Hindlimb muscle (tissue), 1 donor: ENCODE data around the gene GPX2. TPM values are rescaled to one million over a fixed set of nuclear protein-coding genes. Genes with fewer than 3 reads are reported as not detected.

Experiments
- DNase-seq: peaks from one replicate; pipeline ENCODE4 v3.0.0-alpha.2; 2013
- polyA plus RNA-seq: library from polyadenylated mRNA; unstranded; fragments of 120-200 nt; gene quantifications from one replicate; pipeline ENCODE4 v1.2.1, GENCODE V29; 2013; ENCODE audit not compliant: insufficient read length

Gene GPX2
- polyA plus RNA-seq, 1 donor: 0.67 TPM

- DNase-seq: no peak
Observed at GRCh38 chr14:64912261-64912660, 30.3 kb downstream of the GPX2 start.

DNA sequence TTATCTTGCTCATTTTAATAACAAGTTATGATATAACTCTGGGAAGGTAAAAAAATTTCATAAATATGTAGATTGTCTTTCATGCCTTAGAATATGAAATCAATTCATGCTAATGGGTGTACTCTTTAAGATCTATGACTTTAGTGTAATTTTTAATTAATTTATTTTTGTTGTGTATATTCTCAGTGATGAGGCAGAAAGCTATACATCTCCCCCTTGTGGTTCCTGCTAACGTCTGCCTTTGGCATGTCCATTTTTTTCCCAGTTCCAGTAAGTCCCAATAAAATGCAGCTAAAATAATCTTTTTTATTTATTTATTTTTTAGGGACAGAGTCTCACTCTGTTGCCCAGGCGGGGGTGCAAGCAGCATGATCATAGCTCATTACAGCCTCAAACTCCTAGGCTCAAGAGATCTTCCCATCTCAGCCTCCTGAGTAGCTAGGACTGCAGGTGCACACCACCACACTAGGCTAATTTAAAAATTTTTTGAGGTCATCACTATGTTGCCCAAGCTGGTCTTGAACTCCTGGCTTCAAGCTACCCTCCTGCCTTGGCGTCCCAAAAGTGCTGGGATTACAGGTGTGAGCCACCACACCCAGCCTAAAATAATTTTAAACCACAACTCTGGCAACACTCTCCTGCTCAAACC is 31.6 kb downstream of the GPX2 start:
- no peak for DNase-seq

GRCh38 chr14:64906022-64906421 is 36.5 kb downstream of the GPX2 start:
- DNase-seq: no peak

- DNase-seq: no peak
Observed at GRCh38 chr14:64899958-64900357, 42.6 kb downstream of the GPX2 start.

GRCh38 chr14:64891839-64892375 is 50.6 kb downstream of the GPX2 start:
- DNase-seq: peak; percentile 36

DNA sequence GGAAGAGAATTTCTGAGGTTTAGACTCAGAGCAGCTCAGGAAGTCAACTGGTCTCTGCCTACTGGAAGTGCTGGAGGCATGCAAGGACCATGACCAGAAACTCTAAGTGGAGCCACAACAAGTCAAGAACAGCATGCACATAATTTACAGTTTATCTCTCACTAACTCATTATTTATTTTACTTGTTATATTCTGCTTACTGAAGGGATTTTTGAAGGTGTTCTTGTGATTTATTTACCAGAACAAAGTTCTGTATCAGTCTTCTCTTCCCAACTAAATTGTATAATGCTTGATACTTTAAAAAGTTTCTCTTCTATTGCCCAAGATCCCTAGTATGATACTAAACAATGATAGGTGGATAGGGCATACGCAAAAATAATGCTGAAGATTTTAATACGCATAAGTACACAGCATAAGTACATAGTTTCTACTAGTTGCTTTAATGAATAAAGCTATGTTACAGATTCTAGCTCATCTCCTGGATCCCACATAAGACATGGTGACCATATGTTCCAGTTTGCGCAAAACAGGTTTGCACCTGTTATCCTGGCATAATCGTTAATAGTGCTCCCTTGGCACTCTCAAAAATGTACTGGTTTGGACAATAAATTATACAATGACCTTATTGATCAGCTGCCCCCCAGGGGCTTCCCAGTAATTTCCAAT is 51.2 kb downstream of the GPX2 start:
- DNase-seq: no peak

GRCh38 chr14:64889352-64889751 is 53.2 kb downstream of the GPX2 start:
- no peak for DNase-seq

Other genes starting within 250 kb of the GPX2 start
- gene PLEKHG3, start 238.3 kb downstream of the GPX2 start, polyA plus RNA-seq: 24.8 TPM
- 215 TPM for gene SPTB, start 62.8 kb downstream of the GPX2 start, polyA plus RNA-seq
- 38.7 TPM for gene CHURC1, start 28.3 kb downstream of the GPX2 start, polyA plus RNA-seq
- gene RAB15, start 29.6 kb upstream of the GPX2 start, polyA plus RNA-seq: 35.3 TPM
- 23.9 TPM for gene FNTB, start 44.1 kb upstream of the GPX2 start, polyA plus RNA-seq
- gene MAX, start 159.8 kb upstream of the GPX2 start, polyA plus RNA-seq: 37.1 TPM